Activated CD4-positive, alpha-beta T cell treated with anti-CD3 and anti-CD28 coated beads for 24 hours (primary cell): ENCODE measurements around the gene CELSR3.

Experiments
- DNase-seq, 2 donors: peaks; one replicate each; pipeline ENCODE4 v3.0.0-alpha.2; 2020; ENCODE audit warnings: low read depth in 2 of 2

The CELSR3 gene, protein sequence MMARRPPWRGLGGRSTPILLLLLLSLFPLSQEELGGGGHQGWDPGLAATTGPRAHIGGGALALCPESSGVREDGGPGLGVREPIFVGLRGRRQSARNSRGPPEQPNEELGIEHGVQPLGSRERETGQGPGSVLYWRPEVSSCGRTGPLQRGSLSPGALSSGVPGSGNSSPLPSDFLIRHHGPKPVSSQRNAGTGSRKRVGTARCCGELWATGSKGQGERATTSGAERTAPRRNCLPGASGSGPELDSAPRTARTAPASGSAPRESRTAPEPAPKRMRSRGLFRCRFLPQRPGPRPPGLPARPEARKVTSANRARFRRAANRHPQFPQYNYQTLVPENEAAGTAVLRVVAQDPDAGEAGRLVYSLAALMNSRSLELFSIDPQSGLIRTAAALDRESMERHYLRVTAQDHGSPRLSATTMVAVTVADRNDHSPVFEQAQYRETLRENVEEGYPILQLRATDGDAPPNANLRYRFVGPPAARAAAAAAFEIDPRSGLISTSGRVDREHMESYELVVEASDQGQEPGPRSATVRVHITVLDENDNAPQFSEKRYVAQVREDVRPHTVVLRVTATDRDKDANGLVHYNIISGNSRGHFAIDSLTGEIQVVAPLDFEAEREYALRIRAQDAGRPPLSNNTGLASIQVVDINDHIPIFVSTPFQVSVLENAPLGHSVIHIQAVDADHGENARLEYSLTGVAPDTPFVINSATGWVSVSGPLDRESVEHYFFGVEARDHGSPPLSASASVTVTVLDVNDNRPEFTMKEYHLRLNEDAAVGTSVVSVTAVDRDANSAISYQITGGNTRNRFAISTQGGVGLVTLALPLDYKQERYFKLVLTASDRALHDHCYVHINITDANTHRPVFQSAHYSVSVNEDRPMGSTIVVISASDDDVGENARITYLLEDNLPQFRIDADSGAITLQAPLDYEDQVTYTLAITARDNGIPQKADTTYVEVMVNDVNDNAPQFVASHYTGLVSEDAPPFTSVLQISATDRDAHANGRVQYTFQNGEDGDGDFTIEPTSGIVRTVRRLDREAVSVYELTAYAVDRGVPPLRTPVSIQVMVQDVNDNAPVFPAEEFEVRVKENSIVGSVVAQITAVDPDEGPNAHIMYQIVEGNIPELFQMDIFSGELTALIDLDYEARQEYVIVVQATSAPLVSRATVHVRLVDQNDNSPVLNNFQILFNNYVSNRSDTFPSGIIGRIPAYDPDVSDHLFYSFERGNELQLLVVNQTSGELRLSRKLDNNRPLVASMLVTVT (N-terminal part only)

DNA sequence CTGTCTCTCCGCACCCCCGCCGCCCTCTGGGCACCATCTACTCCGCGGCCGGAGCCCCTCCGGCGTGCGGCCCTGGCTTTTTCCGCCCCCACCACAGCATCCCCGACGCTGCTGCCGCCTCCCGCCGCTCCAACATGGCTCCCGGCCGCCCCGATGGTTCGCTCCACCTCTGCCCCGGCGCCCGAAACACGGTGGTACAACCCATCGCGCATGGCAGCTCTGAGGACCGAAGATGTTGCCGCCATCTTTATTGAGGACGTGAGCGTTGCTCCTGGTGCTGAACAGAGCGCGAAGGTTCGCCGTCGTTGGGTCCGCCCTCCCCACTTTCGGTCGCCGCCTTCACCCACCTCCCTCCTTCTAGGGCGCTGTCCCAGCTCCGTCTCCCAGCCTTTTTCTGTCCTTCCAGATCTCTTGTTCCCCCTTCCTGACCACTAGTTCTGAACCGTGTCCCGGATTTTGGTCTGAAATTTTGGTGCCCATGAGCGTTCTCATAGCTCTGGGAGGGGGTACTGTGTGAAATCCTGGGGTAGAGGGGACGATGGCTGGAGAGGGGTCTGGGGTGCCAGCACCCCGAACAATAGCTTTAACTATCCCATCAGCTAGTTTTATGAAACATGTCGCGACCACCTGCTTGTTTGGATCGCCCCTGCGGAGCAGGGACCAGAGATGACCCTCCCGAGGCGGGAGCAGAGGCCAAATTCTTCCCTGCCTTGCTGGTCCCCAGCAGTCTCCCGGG, at the start of gene CELSR3:
Gene CELSR3, minus strand, starts transcription at position 134 of the 736 bp plus-strand sequence. CDS start 252 bp downstream, outside the sequence.
- DNase-seq = peak in 1 of 2 donors; percentile 49

DNA sequence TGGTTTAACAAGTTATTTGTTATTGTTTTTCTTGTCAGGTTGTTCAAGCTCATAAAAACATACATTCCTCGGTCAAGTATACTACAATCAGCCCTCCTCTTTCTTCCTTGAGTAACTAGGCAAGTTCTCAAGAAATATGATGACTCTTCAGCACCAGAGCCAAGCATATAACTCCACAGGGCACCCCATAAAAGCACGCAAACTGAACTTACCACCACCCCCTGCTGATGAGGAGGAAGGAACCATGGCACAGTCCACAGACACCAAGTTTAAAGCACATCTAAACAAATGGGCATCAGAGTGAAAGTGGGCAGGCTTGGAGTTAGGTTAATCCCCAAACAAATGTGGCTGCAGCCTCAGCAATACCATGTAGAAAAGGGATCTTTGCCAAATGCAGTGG, 49.0 kb upstream of the CELSR3 start:
- no peak for DNase-seq

DNA sequence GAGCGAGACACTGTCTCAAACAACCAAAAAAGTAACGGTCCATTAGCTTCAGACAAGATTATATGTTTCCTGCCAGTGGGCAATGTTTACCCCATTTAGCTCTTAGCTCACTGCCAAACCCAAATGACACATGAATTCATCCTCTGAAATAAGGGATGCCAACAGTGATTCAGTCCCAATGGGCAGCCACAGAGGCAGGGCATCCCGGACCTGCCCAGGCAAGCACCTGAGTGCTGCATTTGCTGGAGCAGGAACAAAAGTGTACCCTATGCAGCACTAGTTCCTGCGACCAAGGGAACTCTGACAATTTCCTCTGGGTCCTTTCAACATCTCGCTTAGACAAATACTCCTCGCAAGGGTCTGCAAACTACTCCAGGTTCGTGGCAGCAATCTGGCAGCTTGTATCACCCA, 46.4 kb upstream of the CELSR3 start:
- DNase-seq = no peak

DNA sequence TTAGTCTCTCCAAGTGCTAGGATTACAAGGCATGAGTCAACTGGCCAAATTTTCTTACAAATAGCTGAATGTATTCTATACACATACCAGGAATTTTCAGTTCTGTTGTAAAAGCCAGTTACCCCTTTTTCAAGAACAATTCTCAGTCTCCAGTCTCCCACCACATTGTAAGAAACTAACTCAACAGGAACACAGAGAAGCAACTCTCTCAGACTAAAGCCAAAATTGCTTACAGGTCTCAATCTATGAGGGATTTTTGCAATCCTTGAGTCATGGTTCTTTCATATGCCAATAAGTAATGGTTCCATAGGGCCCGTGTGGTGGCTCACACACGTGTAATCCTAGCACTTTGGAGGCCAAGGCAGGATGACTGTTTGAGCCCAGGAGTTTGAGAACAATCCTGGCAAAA, 45.8 kb upstream of the CELSR3 start:
- no peak for DNase-seq

DNA sequence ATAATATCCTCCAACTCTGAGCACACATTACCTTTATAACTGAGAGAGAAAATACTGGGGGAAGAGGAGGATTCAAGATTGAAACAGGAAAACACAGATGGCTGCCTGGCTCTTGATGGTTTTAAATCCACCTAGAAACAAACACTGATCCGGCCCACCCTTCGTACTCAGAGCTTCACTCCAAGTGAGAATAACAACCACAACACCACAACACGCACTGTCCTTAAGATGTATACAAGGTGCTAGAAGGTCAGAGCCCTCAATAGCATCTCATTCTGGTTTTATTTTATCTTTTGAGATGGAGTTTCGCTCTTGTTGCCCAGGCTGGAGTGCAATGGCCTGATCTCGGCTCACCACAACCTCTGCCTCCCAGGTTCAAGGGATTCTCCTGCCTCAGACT, 44.5 kb upstream of the CELSR3 start:
- DNase-seq = no peak

DNA sequence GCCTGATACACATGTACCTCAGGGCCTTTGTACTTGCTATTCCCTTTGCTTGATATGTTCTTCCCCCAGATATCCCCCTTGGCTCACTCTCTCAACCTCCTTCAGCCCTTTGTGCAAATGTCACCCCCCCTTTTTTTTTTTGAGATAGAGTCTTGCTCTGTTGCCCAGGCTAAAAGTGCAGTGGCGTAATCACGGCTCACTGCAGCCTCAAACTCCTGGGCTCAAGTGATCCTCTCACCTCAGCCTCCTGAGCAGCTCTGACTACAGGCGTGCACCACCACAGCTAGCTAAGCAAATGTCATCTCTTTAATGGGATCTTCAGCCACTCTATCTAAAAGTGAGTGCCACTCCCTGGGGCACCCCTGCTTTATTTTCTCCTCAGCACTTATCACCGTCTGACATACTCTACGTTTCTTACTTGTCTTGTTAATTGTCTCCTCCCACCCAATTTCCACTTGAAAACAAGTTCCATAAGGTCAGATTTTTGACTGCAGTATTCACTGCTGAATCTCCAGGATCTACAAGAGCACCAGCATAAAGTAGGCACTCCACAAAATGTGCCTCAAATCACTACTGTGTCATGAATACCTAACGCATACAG, 39.7 kb upstream of the CELSR3 start:
- DNase-seq = no peak

DNA sequence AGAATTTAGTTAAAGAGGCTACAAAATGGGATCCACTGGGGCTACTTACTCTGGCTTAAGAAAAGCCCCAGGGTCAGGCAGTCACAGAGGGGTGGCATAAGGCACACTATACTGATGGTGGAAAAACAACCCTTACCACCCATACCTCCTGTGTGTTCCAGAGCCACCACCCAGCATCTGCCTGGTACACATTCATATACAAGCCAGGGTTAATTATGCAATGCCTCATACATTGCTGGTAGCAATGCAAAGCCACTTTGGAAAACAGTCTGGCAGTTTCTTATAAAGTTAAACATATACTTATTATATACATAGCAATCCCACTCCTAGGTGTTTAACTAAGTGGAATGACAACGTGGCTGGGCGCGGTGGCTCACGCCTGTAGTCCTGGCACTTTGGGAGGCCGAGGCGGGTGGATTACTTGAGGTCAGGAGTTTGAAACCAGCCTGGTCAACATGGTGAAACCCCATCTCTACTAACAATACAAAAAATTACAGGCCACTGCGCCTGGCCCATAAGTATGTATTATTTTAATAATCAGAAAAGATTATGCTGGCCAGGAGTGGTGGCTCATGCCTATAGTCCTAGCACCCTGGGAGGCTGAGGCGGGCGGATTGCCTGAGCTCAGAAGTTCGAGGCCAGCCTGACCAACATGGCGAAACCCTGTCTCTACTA, 38.2 kb upstream of the CELSR3 start:
- no peak for DNase-seq

DNA sequence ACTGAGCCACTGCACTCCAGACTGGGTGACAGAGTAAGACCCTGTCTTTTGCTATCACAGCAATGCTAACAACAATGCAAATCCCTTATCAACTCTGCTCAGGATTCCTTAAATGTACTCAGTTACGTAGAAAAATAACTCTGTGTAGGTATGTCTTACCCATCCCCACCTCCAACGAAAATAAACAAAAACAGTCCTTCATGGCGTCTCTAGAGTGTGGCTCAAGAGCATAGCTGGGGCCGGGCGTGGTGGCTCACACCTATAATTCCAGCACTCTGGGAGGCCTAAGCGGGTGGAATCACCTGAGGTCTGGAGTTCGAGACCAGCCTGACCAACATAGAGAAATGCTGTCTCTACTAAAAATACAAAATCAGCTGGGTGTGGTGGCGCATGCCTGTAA, 36.2 kb upstream of the CELSR3 start:
- DNase-seq = no peak

DNA sequence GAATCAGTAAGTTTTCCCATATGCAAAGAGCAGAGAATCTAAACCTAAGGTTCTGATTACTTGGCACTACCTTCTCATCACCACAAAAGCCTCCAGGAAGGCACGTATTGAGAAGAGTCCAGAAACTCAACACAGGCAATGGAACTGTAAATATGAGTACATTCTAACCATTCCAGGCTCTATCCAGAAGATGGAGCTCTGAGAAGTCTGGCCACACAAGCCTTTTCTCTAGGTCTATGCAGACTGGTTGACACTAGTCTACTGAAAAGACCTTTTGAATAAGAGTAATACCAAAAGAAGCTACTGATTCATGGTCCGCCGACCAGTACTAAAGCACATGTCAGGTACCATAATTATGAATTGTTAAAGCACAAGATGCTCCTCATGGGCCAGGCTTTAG, 35.3 kb upstream of the CELSR3 start:
- no peak for DNase-seq

DNA sequence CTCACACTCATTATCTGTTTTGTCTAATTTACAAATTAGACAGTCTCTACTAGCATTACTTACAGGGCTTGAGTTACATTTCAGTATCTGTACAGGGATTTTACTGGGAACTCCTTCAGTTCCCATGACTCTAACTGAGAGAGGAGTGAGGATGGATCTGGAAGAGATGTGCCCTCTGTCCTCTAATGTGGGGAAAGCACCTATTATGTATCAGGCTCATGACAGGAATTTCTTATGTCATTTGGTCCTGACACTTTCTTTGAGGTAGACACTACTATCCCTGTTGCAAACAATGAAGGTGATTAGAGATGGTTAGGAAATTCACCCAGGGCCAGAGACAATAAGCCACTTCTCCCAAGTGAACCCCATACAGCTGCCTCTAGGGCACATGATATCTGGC, 33.9 kb upstream of the CELSR3 start:
- no peak for DNase-seq

DNA sequence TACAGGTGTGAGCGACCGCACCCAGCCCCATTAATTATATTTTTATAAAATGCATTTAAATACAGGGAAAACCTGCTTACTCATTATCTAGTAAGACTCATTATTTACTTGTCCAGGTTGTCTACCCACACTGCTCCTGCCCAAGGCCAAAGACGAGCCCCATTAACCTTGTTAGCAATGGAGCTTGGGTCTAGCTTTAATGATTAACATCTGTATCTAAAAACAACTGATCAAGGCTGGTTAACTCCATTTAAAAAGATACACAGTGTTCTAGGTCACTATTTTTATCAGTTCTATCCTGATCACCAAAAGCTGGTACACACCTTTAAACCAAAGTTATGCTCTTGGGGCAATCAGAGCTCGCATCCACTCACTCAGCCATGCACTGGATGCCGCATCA, 33.5 kb upstream of the CELSR3 start:
- no peak for DNase-seq

DNA sequence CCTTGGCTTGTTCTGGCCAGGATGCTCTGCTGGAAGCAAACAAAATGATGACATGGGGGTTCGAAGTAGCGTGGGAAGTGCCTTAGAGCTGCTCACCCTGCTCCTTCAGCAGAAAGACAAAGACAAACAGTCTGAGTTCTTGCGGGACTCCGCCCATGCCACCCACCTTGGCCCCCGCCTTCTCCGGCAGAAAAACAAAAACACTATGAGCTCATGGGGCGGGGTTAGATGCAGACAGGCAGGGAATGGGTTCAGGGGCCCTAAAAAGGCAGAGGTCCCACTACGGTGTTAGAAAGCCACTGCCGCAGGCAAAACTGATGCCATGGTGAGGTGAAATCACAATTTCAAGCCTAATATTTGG, 32.7 kb upstream of the CELSR3 start:
- DNase-seq = no peak

DNA sequence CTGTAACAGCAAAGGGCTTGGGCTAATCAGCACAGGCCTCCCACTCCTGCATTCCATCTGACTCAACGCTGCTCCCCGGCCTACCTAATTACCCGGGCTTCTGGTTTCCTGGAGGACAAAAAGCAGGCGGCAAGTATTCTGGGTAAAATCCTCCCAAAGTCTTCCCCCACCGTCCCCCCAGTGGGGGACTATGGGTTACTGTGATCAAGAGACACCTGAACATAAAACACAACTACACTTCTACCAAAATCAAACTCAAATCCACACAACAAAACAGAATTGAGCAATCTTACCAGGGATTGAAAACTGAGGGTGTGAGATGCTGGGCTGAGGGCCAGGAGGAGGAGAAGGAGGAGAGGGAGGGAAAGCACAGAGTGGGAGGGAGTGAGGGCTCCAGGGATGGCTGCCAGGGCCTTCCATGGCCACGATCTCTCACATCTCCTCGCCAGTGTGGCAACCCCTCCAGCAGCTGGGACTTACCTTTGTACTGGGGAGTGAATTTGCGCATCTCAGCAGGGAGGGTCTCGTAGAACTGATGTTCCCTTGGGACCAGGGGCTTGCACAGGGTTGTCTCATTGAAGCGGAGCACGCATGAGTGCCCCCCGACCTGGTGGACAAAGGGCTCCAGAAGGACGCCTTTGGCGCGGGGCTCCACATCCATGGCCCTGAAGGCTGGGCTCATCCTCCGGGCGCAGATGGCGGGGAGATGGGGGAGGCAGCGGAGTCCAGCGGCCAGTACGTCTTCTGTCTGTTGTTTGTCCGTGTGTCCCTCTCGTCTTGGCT, 32.1 kb upstream of the CELSR3 start:
- DNase-seq = no peak

DNA sequence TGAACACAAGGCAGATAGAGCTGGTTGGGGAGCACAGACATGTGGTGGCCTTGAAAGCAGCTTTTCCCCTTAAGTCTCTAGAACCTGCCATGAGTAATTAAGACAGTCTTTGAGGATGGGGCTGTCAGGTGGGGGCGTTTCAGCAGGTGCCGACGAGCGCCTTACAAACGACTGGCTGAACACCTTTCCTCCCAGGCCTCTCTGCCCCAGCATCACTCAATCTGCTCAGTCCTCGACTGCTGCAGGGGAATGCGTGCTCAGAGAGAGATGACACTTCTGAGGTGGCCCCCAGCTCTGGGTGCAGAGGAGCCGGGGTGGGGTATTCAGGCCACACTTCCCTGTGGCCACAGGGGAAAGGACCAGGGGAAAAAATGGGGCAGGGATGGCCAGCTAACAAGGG, 31.1 kb upstream of the CELSR3 start:
- DNase-seq = no peak

DNA sequence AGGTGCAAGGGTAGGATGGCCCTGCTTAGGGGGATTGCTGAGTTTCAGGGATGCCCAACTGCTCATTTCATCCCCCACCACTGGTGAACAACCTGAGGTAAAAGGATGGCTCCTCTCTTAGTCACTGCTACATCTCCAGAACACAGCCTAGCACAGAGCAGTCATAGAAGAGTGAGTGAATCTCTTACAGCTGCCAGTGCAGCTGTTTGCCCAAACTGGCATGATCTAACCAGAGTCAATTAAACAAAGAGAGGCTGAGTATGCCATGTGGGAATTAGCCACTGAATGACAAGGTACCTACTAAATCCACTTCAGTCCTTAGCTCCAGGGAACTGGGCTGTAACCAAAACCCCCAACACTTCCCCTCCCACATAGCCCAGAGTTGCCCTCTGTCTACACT, 29.9 kb upstream of the CELSR3 start:
- no peak for DNase-seq

DNA sequence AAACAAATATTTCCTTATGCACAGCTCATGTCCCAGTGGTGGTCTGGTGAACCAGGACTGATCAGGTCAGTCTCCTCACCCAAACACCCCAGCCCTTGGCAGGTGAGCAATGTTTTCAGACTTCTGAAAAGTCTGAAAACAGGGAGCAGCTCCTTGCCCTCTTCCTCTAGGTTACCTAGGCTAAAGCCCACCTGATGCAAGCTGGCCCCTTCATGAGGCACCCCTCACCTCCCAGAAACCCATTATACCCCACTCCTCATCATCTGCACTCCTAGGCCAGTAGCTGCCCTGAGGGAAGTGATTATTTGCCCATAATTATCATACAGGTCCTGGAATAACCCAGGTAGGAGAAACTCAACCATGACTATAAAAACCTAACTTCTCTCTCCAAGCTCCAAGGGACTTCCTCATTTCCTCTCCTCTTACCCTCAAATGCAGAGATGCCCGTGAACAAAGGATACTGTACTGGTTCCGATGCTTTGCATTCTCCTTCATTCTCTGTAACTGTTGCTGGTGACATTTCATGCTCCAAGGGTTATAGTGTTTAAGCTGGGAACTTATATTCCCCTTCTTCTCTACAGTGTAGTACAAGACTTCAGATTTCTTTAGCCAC, 28.3 kb upstream of the CELSR3 start:
- no peak for DNase-seq

DNA sequence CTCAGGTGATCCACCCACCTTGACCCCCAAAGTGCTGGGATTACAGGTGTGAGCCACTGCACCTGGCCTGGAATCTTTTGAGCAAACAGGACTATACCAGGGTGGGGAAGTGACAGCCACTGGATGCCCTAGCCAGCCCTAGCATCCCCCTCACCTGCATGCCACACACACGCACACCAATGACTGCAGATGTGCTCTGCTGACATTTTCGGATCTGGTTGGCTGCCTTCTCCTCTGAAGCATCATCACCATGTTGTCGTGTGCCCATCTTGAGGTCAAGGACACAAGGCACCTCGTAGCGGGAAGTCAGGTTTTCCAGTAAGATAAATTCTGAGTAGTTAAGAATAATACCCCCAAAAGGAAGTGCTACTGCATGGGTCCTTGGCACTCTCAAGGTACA, 26.7 kb upstream of the CELSR3 start:
- DNase-seq = no peak

DNA sequence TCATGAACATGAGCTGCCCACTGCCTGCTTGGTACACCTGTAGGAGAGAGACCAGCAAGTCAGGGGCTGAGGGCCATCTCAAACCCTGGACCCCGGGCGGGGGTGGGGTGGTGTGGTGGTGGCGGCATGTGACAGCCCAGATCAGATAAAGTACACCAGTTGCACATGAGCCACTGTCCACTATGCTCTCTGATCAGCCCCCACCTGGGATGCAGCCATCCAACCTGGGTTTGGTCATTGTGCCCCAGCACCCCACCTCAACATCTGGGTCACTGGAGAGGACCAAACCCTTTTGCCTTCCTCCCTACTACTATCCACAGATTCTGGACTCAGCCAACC, 26.0 kb upstream of the CELSR3 start:
- DNase-seq = no peak

DNA sequence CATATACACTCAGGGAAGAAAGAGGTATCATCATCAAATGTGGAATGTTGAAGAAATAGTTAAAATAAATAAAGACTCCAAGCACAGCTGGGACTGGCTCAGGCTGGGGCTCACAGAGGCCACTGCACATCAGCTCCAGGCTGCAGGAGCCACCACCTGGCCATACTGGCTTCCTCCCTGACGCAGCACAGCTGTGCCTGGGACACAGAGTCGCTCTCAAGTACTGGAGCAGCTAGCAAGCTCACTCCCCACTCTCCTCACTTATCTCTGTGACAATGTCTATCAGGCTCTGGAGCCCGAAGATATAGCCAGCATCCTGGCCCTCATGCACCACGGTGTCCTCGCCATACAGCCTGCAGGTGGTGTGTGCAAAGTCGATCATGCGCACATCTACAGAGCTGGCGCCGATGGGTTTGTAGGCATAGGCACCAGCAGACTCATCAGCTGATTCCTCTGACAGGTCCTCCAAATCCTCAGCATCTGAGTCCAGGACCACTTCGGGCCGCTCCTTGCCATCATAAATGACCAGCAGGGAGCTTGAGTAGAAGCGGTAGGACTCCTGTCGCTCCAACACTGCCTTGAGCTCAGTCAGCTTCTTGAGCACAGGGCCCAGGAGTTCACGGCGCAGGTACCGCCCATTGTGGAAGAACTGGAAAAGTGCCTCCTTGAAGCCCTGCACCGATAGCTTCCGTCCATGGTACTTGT, 25.5 kb upstream of the CELSR3 start:
- no peak for DNase-seq
